Testis (tissue), 2 donors: Measurements from ENCODE around the gene RNF220.

Experiments used
- CTCF ChIP-seq, 3 experiments: fragments of 450-650 bp in 2 of 3; fragments of 200-600 bp in 1 of 3; sonication (generic) in 1 of 3; IDR thresholded peaks; one replicate each; pipeline ENCODE4 v1.5.1; 2016 to 2019; ENCODE audit warnings: antibody characterized with exemption in 3 of 3, mild to moderate bottlenecking in 2 of 3, moderate library complexity in 1 of 3
- POLR2A ChIP-seq: fragments of 450-650 bp; IDR thresholded peaks from one replicate; pipeline ENCODE4 v1.6.1; 2017; ENCODE audit warnings: antibody characterized with exemption, mild to moderate bottlenecking, moderate library complexity

GRCh38 chr1:44640200-44640853 is 235.3 kb downstream of the RNF220 start:
- TF ChIP-seq POLR2A (no peak), CTCF (IDR thresholded peaks at IDR 0.05) (no peak)
